Adrenal gland (tissue), 12 donors: ENCODE measurements around the gene MAPKAPK5. TPM values are rescaled to one million over a fixed set of nuclear protein-coding genes. Genes with fewer than 3 reads are reported as not detected.

ENCODE experiments used
- DNase-seq, 7 donors: peaks; one replicate each; pipeline ENCODE4 v3.0.0-alpha.2; 2019 to 2020
- H3K27ac ChIP-seq, 5 donors: fragments of 200-600 bp; sonication (generic) in 4 of 5; 1 replicate in 3 of 5; 2 replicates in 2 of 5; pipeline versions ENCODE4 v1.5.1 to v1.8.0; 2016 to 2020; ENCODE audit warnings: mild to moderate bottlenecking in 1 of 5
- H3K27me3 ChIP-seq: fragments of 200-600 bp; 2 replicates; pipeline ENCODE4 v1.8.0; 2021
- H3K36me3 ChIP-seq, 2 donors: fragments of 200-600 bp; replicated peaks in 1 of 2; 1 replicate in 1 of 2; 2 replicates in 1 of 2; pipeline versions ENCODE4 v1.5.1 to v1.8.0; 2018 to 2022
- H3K4me1 ChIP-seq, 2 donors: fragments of 200-600 bp; replicated peaks in 1 of 2; 1 replicate in 1 of 2; 2 replicates in 1 of 2; pipeline versions ENCODE4 v1.5.1 to v1.8.0; 2018 to 2021
- H3K4me3 ChIP-seq, 4 donors: fragments of 200-600 bp; sonication (generic) in 3 of 4; one replicate each; pipeline ENCODE4 v1.5.1; 2016 to 2018
- H3K9me3 ChIP-seq, 3 donors: fragments of 200-600 bp; sonication (generic) in 1 of 3; replicated peaks in 1 of 3; 1 replicate in 2 of 3; 2 replicates in 1 of 3; pipeline versions ENCODE4 v1.5.1 to v1.8.0; 2016 to 2021
- CTCF ChIP-seq, 6 experiments: fragments of 450-650 bp in 4 of 6; fragments of 200-600 bp in 2 of 6; sonication (generic) in 1 of 6; IDR thresholded peaks; 1 replicate in 5 of 6; 2 replicates in 1 of 6; pipeline versions ENCODE4 v1.5.1 to v1.8.0; 2016 to 2021; ENCODE audit warnings: antibody characterized with exemption in 6 of 6, mild to moderate bottlenecking in 2 of 6, moderate library complexity in 1 of 6
- POLR2A ChIP-seq, 2 donors: fragments of 450-650 bp; IDR thresholded peaks; one replicate each; pipeline ENCODE4 v1.6.1; 2017; ENCODE audit warnings: antibody characterized with exemption in 2 of 2, mild to moderate bottlenecking in 2 of 2, moderate library complexity in 1 of 2
- WGBS, 4 donors: extraction: QIAGEN DNeasy Blood & Tissue Kit in 2 of 4; methylation state at CpG; one replicate each; pipeline versions ENCODE4 v1.1.5 to v1.1.7; 2013 to 2017; 5-methylcytosine and 5-hydroxymethylcytosine counted together
- intact Hi-C, 2 donors: fragments of 100-400 bp; cut with DNase I; formaldehyde crosslinking; loops; one replicate each; pipeline versions ENCODE4 v1.14.1 to v1.15.0; 2022 to 2023
- polyA plus RNA-seq, 3 donors: library from polyadenylated mRNA; stranded (reverse); fragments of 200-250 nt in 2 of 3; fragments of 350-450 nt in 1 of 3; fragmentation: Illumina TruSeq in 1 of 3; extraction: RNeasy Lipid Tissue Mini Kit (QIAGEN cat#74804) in 1 of 3; gene quantifications; one replicate each; pipeline ENCODE4 v1.2.3, GENCODE V29; 2013 to 2014
- total RNA-seq, 9 donors: library from RNA; depleted of rRNA in 4 of 9; stranded (reverse); fragments of >200 nt in 4 of 9; fragments of 120-200 nt in 1 of 9; fragmentation: NEBNext Ultra II Directional in 1 of 9; extraction: Animal tissue kit (Norgen Biotek cat#: 25700) in 1 of 9; gene quantifications; one replicate each; pipeline versions ENCODE4 v1.1.0 to v1.2.4, GENCODE V29; 2013 to 2023
- donor health status: healthy with polysubstance abuse.
- donor health status: Bipolar disorder and iron deficiency.
- donor health status: DM: yes; HTN: yes; CAD: no.
- donor health status: DM: no; HTN: no; CAD: no.
- donor health status: DM: no; HTN: no; CAD: no.
- donor health status: DM: yes; HTN: yes; CAD: no.

The MAPKAPK5 gene
- total and polyA plus RNA-seq, 12 donors, result 13.8 to 62.1 (median 45.7) TPM

GRCh38 chr12:111850526-111850925 is 8.5 kb downstream of the MAPKAPK5 start:
- Histone ChIP-seq H3K4me1 (no peaks in the 10 kb centered on the region), H3K9me3 (no peaks in the 10 kb centered on the region), H3K4me3 (no peak overlapping the region), H3K36me3 (no peaks in the 10 kb centered on the region), H3K27me3 (no peaks in the 10 kb centered on the region), H3K27ac (no peak overlapping the region)
- DNase-seq, result no peak
- TF ChIP-seq POLR2A (IDR thresholded peaks at IDR 0.05) (no peak), CTCF (IDR thresholded peaks at IDR 0.05) (no peak)
- intact Hi-C loops, result no loop called here
- WGBS, 4 donors, result 89 to 97% (median 94%) methylated on average over 2 of the region's 2 CpGs

GRCh38 chr12:111858186-111858585 is 16.2 kb downstream of the MAPKAPK5 start:
- Histone ChIP-seq H3K4me1 (no peaks in the 10 kb centered on the region), H3K27me3 (no peaks in the 10 kb centered on the region), H3K27ac (no peak overlapping the region), H3K4me3 (no peak overlapping the region), H3K9me3 (no peaks in the 10 kb centered on the region), H3K36me3 (no peaks in the 10 kb centered on the region)
- intact Hi-C loops, result no loop called here
- WGBS, 4 donors, result 95 to 100% (median 98%) methylated on average over 2 of the region's 2 CpGs
- DNase-seq, result no peak
- TF ChIP-seq POLR2A (IDR thresholded peaks at IDR 0.05) (no peak), CTCF (IDR thresholded peaks at IDR 0.05) (no peak)

DNA sequence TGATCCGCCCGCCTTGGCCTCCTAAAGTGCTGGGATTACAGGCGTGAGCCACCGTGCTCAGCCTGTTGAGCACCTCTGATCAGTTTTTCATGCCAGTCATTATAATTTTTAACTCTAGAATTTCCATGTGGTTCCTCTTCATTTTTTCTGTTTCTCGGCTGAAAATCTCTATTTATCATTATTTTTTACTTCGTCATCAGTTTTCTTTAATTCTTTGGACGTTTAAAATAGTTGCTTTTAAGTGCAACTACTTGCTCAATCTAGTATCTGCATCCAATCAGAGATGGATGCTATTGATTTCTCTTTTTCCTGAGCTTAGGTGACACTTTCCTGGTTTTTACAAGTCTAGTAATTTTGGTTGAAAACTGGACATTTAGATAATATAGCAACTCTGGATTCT is 16.8 kb downstream of the MAPKAPK5 start:
- no peaks in the 10 kb centered on the region for H3K4me1 ChIP-seq
- no peaks in the 10 kb centered on the region for H3K9me3 ChIP-seq
- H3K4me3 ChIP-seq, result no peak overlapping the region
- 92 to 95% (median 95%) methylated on average over 7 of the region's 7 CpGs for WGBS, 4 donors
- TF ChIP-seq CTCF (IDR thresholded peaks at IDR 0.05), result no peak
- TF ChIP-seq POLR2A (IDR thresholded peaks at IDR 0.05), result no peak
- DNase-seq, result no peak
- intact Hi-C loops, result no loop called here
- no peaks in the 10 kb centered on the region for H3K36me3 ChIP-seq
- no peak overlapping the region for H3K27ac ChIP-seq
- H3K27me3 ChIP-seq, result no peaks in the 10 kb centered on the region

- peaks cover 0 to 35% of the 10 kb centered on the region in 2 donors for H3K36me3 ChIP-seq
- DNase-seq, result no peak
- peaks cover 12 to 18% of the 10 kb centered on the region in 2 donors for H3K4me1 ChIP-seq
- no peak for TF ChIP-seq CTCF (IDR thresholded peaks at IDR 0.05)
- TF ChIP-seq POLR2A (IDR thresholded peaks at IDR 0.05), result no peak
- peak overlapping the region in 1 of 5 donors; percentile 15 for H3K27ac ChIP-seq
- intact Hi-C loops, result no loop called here
- no peaks in the 10 kb centered on the region for H3K27me3 ChIP-seq
- 35 to 57% (median 46%) methylated on average over 1 of the region's 1 CpG for WGBS, 4 donors
- no peak overlapping the region for H3K4me3 ChIP-seq
- no peaks in the 10 kb centered on the region for H3K9me3 ChIP-seq
Measured at GRCh38 chr12:111864913-111865312, 22.9 kb downstream of the MAPKAPK5 start.
